OCI-LY1 (cell line): ENCODE measurements around the gene RRAS.
A peak's percentile ranks its signal among the peaks of the same experiment; 100 is the strongest.

Experiments
- H2AFZ ChIP-seq: fragments of 200-600 bp; sonication (generic), shearing (Covaris generic); 2 replicates; pipeline ENCODE4 v1.6.0; 2014; ENCODE audit warnings: antibody characterized with exemption, mild to moderate bottlenecking, low read length
- H3F3A ChIP-seq: fragments of 200-600 bp; sonication (generic), shearing (Covaris generic); 2 replicates; pipeline ENCODE4 v1.6.0; 2014; ENCODE audit warnings: mild to moderate bottlenecking, antibody characterized with exemption, low read length, moderate library complexity; ENCODE audit not compliant: insufficient read depth
- H3K27ac ChIP-seq: fragments of 200-600 bp; sonication (generic); 2 replicates; pipeline ENCODE4 v1.5.1; 2014; ENCODE audit warnings: low read length, mixed run types, mild to moderate bottlenecking, low read depth; ENCODE audit not compliant: poor library complexity, severe bottlenecking
- H3K27me3 ChIP-seq: fragments of 200-600 bp; sonication (generic); 2 replicates; pipeline ENCODE4 v1.6.0; 2014; ENCODE audit warnings: antibody characterized with exemption, mild to moderate bottlenecking, low read length, moderate library complexity; ENCODE audit not compliant: insufficient read depth
- H3K36me3 ChIP-seq: fragments of 200-600 bp; sonication (generic); 2 replicates; pipeline ENCODE4 v1.6.1; 2014; ENCODE audit warnings: mild to moderate bottlenecking, antibody characterized with exemption, low read length, moderate library complexity, mixed read lengths; ENCODE audit not compliant: insufficient read depth
- H3K4me1 ChIP-seq: fragments of 200-600 bp; sonication (generic); 2 replicates; pipeline ENCODE4 v1.5.1; 2014; ENCODE audit warnings: mild to moderate bottlenecking, low read length, moderate library complexity; ENCODE audit not compliant: insufficient read depth, severe bottlenecking
- H3K4me2 ChIP-seq: fragments of 200-600 bp; sonication (generic), shearing (Covaris generic); 2 replicates; pipeline ENCODE4 v1.6.1; 2014; ENCODE audit warnings: low read length
- H3K4me3 ChIP-seq: fragments of 200-600 bp; sonication (generic); 2 replicates; pipeline ENCODE4 v1.5.1; 2014; ENCODE audit warnings: low read length, low read depth, mild to moderate bottlenecking, mixed read lengths; ENCODE audit not compliant: poor library complexity, severe bottlenecking
- H3K79me2 ChIP-seq: fragments of 200-600 bp; shearing (Covaris generic); 2 replicates; pipeline ENCODE4 v1.6.1; 2016; ENCODE audit warnings: mixed run types, low read length, mixed read lengths; ENCODE audit not compliant: insufficient read depth
- H3K9ac ChIP-seq: fragments of 200-600 bp; sonication (generic), shearing (Covaris generic); 2 replicates; pipeline ENCODE4 v1.6.1; 2014; ENCODE audit warnings: mild to moderate bottlenecking, low read length, mixed read lengths
- H3K9me2 ChIP-seq: fragments of 200-600 bp; sonication (generic), shearing (Covaris generic); 2 replicates; pipeline ENCODE4 v1.6.1; 2014; ENCODE audit warnings: low read depth, mild to moderate bottlenecking, low read length, mixed read lengths
- H3K9me3 ChIP-seq: fragments of 200-600 bp; shearing (Covaris generic); 2 replicates; pipeline ENCODE4 v1.6.1; 2014; ENCODE audit warnings: low read length, mixed read lengths
- H4K20me1 ChIP-seq: fragments of 200-600 bp; sonication (generic), shearing (Covaris generic); 2 replicates; pipeline ENCODE4 v1.6.0; 2016; ENCODE audit warnings: mild to moderate bottlenecking, low read length; ENCODE audit not compliant: insufficient read depth
- EZH2 ChIP-seq: fragments of 200-600 bp; sonication (generic), shearing (Covaris generic); IDR thresholded peaks from 2 replicates; pipeline ENCODE4 v1.8.0; 2017; ENCODE audit warnings: borderline replicate concordance, mixed run types, mild to moderate bottlenecking, antibody characterized with exemption, low read length, moderate library complexity, mixed read lengths
- TF ChIP-seq, protein P1 (sequence below): fragments of 200-600 bp; sonication (generic), shearing (Covaris generic); IDR thresholded peaks from 2 replicates; pipeline ENCODE4 v1.5.1; 2017; ENCODE audit warnings: mild to moderate bottlenecking, antibody characterized with exemption, low read length, moderate library complexity, mixed read lengths

RRAS gene

GRCh38 chr19:49667473-49667872 lies 27.5 kb upstream of the RRAS start:
- Histone ChIP-seq H3K4me1 (peaks cover 33% of the 10 kb centered on the region), H3K4me3 (peak overlapping the region; percentile 83), H3K27me3 (no peaks in the 10 kb centered on the region), H3K4me2 (peak overlapping the region; percentile 80), H3K9me2 (no peaks in the 10 kb centered on the region), H3K9me3 (no peaks in the 10 kb centered on the region), H2AFZ (no peak overlapping the region), H3K79me2 (0 out of 2 replicates have a peak, but pooled peaks cover 5% of the 10 kb centered on the region), H4K20me1 (no peaks in the 10 kb centered on the region), H3K36me3 (peaks cover 31% of the 10 kb centered on the region), H3F3A (no peaks in the 10 kb centered on the region), H3K27ac (peak overlapping the region; percentile 21), H3K9ac (peak overlapping the region; percentile 91)
- TF ChIP-seq, protein P1, sequence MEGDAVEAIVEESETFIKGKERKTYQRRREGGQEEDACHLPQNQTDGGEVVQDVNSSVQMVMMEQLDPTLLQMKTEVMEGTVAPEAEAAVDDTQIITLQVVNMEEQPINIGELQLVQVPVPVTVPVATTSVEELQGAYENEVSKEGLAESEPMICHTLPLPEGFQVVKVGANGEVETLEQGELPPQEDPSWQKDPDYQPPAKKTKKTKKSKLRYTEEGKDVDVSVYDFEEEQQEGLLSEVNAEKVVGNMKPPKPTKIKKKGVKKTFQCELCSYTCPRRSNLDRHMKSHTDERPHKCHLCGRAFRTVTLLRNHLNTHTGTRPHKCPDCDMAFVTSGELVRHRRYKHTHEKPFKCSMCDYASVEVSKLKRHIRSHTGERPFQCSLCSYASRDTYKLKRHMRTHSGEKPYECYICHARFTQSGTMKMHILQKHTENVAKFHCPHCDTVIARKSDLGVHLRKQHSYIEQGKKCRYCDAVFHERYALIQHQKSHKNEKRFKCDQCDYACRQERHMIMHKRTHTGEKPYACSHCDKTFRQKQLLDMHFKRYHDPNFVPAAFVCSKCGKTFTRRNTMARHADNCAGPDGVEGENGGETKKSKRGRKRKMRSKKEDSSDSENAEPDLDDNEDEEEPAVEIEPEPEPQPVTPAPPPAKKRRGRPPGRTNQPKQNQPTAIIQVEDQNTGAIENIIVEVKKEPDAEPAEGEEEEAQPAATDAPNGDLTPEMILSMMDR: no peak
- TF ChIP-seq EZH2: no peak

DNA sequence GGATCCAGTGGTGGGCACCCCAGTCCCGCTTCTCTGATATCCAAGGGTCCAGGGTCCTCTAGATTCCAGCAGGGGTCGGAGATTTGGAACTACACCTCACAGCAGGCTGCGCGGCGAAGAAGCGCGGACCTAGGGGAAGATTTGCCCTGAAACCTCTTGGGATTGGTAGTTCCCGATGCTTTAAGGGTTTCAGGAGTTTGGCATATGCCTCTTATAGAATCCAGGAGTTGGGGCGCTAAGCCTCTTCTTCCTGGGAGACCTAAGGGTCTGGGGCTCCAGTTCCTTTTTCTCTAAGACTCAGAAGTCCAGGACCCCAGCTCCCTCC lies 26.1 kb upstream of the RRAS start:
- Histone ChIP-seq H3K4me3 (peak overlapping the region; percentile 83), H3K9me3 (no peaks in the 10 kb centered on the region), H4K20me1 (no peaks in the 10 kb centered on the region), H3K9ac (peak overlapping the region; percentile 91), H3K79me2 (0 out of 2 replicates have a peak, but pooled peaks cover 5% of the 10 kb centered on the region), H3K9me2 (no peaks in the 10 kb centered on the region), H3K36me3 (peaks cover 45% of the 10 kb centered on the region), H3K27ac (peak overlapping the region; percentile 83), H3K4me1 (peaks cover 23% of the 10 kb centered on the region), H2AFZ (no peak overlapping the region), H3K27me3 (no peaks in the 10 kb centered on the region), H3F3A (no peaks in the 10 kb centered on the region), H3K4me2 (peak overlapping the region; percentile 80)
- TF ChIP-seq EZH2: no peak
- TF ChIP-seq, protein P1: no peak

DNA sequence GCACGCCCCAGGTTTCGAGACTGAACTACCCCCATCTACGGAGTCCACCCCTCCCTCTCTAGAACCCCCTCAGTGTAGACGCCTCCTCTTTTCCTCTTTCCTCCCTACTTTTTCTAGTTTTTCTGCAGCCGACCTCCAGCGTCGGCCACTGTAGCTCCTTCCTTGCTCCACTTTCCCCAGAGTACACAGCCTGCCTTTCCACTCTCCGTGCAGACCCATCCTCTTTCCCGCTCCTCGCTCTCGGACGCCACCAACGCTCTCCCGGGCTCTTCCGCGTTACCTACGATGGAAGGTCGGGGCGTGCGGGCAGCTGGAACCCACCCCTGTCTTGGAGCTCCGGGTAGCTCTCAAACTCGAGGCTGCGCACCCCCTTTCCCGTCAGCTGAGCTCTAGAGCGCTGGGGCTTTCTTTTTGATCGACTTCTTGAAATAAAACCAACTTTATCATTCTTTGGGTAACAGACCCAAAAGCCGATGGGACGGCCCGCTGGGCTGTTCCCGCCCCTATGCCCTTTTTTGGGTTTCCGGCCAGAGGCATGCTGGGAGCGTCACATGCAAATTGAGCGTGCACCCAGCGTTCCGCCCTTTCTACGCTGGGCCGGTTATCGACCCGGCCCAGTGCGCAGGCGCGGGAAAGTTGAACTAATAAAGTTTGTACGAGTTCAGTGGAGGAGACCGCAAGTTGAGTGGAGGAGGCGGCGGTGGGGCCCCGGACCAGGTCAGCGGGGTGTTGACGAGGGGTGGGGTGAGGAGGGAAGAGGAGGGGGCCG lies 25.6 kb upstream of the RRAS start, which contains the start of the genes BCL2L12 and IRF3:
BCL2L12 (plus strand) TSS at position 583 of the 769 bp plus-strand sequence. CDS start 760 bp downstream, outside the sequence.
IRF3 (minus strand) TSS at position 507 of the 769 bp plus-strand sequence. CDS start 1,019 bp downstream, outside the sequence.
- H3K27ac ChIP-seq: peak within 1 kb of the TSS; percentile 83
- H3K4me3 ChIP-seq: peak within 1 kb of the TSS; percentile 83
- H3K4me1 ChIP-seq: peaks cover 23% of the 10 kb centered on the region
- peak within 1 kb of the TSS; percentile 80 for H3K4me2 ChIP-seq
- no peaks in the 10 kb centered on the region for H3K9me2 ChIP-seq
- H3K9me3 ChIP-seq: no peaks in the 10 kb centered on the region
- TF ChIP-seq EZH2: no peak
- TF ChIP-seq, protein P1: no peak
- H3K27me3 ChIP-seq: no peaks in the 10 kb centered on the region
- no peak within 1 kb of the TSS for H2AFZ ChIP-seq
- 0 out of 2 replicates have a peak, but pooled peaks cover 5% of the 10 kb centered on the region for H3K79me2 ChIP-seq
- peaks cover 48% of the 10 kb centered on the region for H3K36me3 ChIP-seq
- H3K9ac ChIP-seq: peak within 1 kb of the TSS; percentile 91
- no peaks in the 10 kb centered on the region for H4K20me1 ChIP-seq
- no peaks in the 10 kb centered on the region for H3F3A ChIP-seq
